ENCODE results near the gene USP6NL. TPM values are rescaled to one million over a fixed set of nuclear protein-coding genes. Genes with fewer than 3 reads are reported as not detected.

The USP6NL gene
- total and polyA plus RNA-seq, 2 of the 8 experiments (the other 6 are each of a cell fraction or from before 2014, with no cell fraction given): 10.9 to 28.8 TPM

GRCh38 chr10:11475831-11476434 is 135.5 kb downstream of the USP6NL start:
- POLR2A ChIA-PET (ENCODE audit: partially characterized antibody): no interaction called here
- Histone ChIP-seq H2BK5ac (ENCODE audit: low read depth, low read length) (no peak overlapping the region), H2BK20ac (ENCODE audit: low read length) (no peak overlapping the region), H3K79me2 (ENCODE audit: control insufficient read depth in 1 of 2, insufficient read depth in 2 of 2, low read length in 2 of 2) (no peaks in the 10 kb centered on the region), H3K56ac (replicated peaks; ENCODE audit: insufficient read length, low read depth, low read length) (no peak overlapping the region), H3K18ac (ENCODE audit: extremely low read depth, low read length) (no peak overlapping the region), H3K23me2 (ENCODE audit: low read depth, low read length) (no peaks in the 10 kb centered on the region), H3K23ac (ENCODE audit: insufficient read length) (no peak overlapping the region), H3K4ac (replicated peaks; ENCODE audit: insufficient read length, low read depth, low read length) (no peak overlapping the region), H2AK5ac (ENCODE audit: low read depth, low read length) (no peak overlapping the region), H2BK120ac (replicated peaks; ENCODE audit: low read depth, low read length) (no peak overlapping the region), H3K9me3 (ENCODE audit: insufficient read depth in 2 of 2, low read depth in 1 of 2, low read length in 1 of 2) (no peaks in the 10 kb centered on the region), H2AFZ (ENCODE audit: low read length) (no peak overlapping the region), H4K8ac (ENCODE audit: extremely low read depth, insufficient read depth, low read length) (no peak overlapping the region), H3K9ac (replicated peaks in 1 of 4; ENCODE audit: extremely low read depth in 1 of 4, low read depth in 3 of 4, low read length in 3 of 4) (peak overlapping the region in 1 of 4 experiments; percentile 25; a peak in 1 of 7 replicates), H4K91ac (replicated peaks; ENCODE audit: insufficient read length, low read length) (no peak overlapping the region), H3K4me1 (replicated peaks in 1 of 4; ENCODE audit: control insufficient read depth in 3 of 4, insufficient read depth in 4 of 4, low read length in 3 of 4) (peaks cover 0 to 8% (median 6%) of the 10 kb centered on the region in 4 experiments; a peak in 4 of 7 replicates), H3K36me3 (ENCODE audit: control insufficient read depth in 2 of 4, insufficient read depth in 4 of 4, low read length in 3 of 4) (peaks cover 0 to 10% (median 0%) of the 10 kb centered on the region in 4 experiments; a peak in 4 of 8 replicates), H3K27ac (ENCODE audit: low read depth, low read length) (no peak overlapping the region), H4K5ac (ENCODE audit: insufficient read length, low read depth, low read length) (no peak overlapping the region), H3K14ac (ENCODE audit: insufficient read length) (no peak overlapping the region), H3K79me1 (ENCODE audit: low read depth, low read length) (no peaks in the 10 kb centered on the region), H3K4me3 (ENCODE audit: extremely low read depth in 1 of 4, insufficient read depth in 2 of 4, low read depth in 3 of 4, low read length in 4 of 4) (no peak overlapping the region), H4K20me1 (replicated peaks in 1 of 2; ENCODE audit: control insufficient read depth in 1 of 2, insufficient read depth in 2 of 2, low read length in 2 of 2) (peaks cover 0 to 4% of the 10 kb centered on the region in 2 experiments), H2BK12ac (ENCODE audit: low read depth, low read length) (0 out of 2 replicates have a peak overlapping the region, but pooled peaks have one; percentile 13), H3K27me3 (replicated peaks in 1 of 4; ENCODE audit: control insufficient read depth in 3 of 4, extremely low read depth in 1 of 4, insufficient read depth in 3 of 4, low read length in 3 of 4) (no peaks in the 10 kb centered on the region), H3K4me2 (ENCODE audit: insufficient read depth in 1 of 2, low read depth in 2 of 2, low read length in 2 of 2) (no peak overlapping the region), H2BK15ac (ENCODE audit: low read length) (no peak overlapping the region)
- CTCF ChIA-PET (ENCODE audit: partially characterized antibody): interaction anchor here (0.8 to 1.3 kb wide), 2 partner anchors 8 to 20 kb away, joined by 3 to 4 read pairs; no protein-coding TSS in a partner anchor
- FAIRE-seq (no peak), DNase-seq (ENCODE audit: low read depth in 1 of 2, low spot score in 2 of 2) (no peak)
- 83% methylated on average over 3 of the region's 3 CpGs; no CpG with 5 or more reads in 1 of the 2 experiments for WGBS, 2 experiments (ENCODE audit: extremely low coverage in 1 of 2, insufficient coverage in 1 of 2, insufficient read length in 1 of 2, insufficient replicate concordance in 2 of 2, low coverage in 1 of 2, low lambda C conversion rate in 2 of 2, missing lambda C conversion rate in 1 of 2)
- no peak for TF ChIP-seq SAP30 (IDR thresholded peaks at IDR 0.05; ENCODE audit: insufficient read depth, insufficient replicate concordance, low read length)
- TF ChIP-seq EZH2 (IDR thresholded peaks at IDR 0.05; ENCODE audit: low read depth, low read length, severe bottlenecking): no peak
- no peak for TF ChIP-seq NRF1 (IDR thresholded peaks at IDR 0.05; ENCODE audit: low read depth, low read length)
- no peak for TF ChIP-seq POU5F1 (IDR thresholded peaks at IDR 0.05; ENCODE audit: low read depth, low read length)
- TF ChIP-seq BRCA1 (IDR thresholded peaks at IDR 0.05; ENCODE audit: low read depth, low read length): no peak
- TF ChIP-seq SIRT6 (IDR thresholded peaks at IDR 0.05; ENCODE audit: low read length): no peak
- no peak for TF ChIP-seq RXRA (IDR thresholded peaks at IDR 0.05; ENCODE audit: insufficient read depth, low read depth, low read length)
- TF ChIP-seq TAF7 (optimal IDR thresholded peaks at IDR 0.05; ENCODE audit: borderline replicate concordance, low read depth, low read length): no peak
- TF ChIP-seq ZNF274 (IDR thresholded peaks at IDR 0.05; ENCODE audit: borderline replicate concordance, extremely low read depth, low read length): no peak
- TF ChIP-seq CHD1 (IDR thresholded peaks at IDR 0.05; ENCODE audit: low read depth, low read length): no peak
- TF ChIP-seq KDM5A (IDR thresholded peaks at IDR 0.05; ENCODE audit: low read length): no peak
- no peak for TF ChIP-seq ASH2L (IDR thresholded peaks at IDR 0.05; ENCODE audit: low read length)
- no peak for TF ChIP-seq EGR1 (IDR thresholded peaks at IDR 0.05; ENCODE audit: borderline replicate concordance, low read depth, low read length)
- TF ChIP-seq SRF (IDR thresholded peaks at IDR 0.05; ENCODE audit: low read depth, low read length): no peak
